ENCODE data around the gene CDKAL1.

DNA sequence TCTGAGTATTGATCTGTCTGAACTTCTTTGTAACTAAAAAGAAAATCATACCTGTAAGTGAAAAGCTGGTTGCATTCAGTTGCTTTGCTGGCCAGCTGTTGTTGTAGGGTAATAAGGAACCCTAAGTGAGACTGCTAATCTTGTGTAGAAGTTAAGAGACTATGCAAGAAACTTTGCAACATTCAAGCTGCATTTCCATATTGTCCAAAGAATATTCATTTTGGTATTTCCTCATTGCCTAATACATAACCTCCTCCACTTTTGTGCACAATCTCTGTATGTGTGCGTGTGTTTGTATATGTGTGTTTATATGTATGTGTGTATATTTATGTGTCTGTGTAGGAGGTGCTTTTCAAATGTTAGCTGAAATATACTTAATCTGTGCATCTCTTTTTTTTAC lies 414.9 kb downstream of the CDKAL1 start:
- TF ChIP-seq CTCF (IDR thresholded peaks at IDR 0.05; ENCODE audit: borderline replicate concordance, extremely low read depth, low read length, poor library complexity, severe bottlenecking) (no peak), EZH2 (IDR thresholded peaks at IDR 0.05; ENCODE audit: borderline replicate concordance, low read depth, low read length, severe bottlenecking) (no peak)

Measured in DND-41 (cell line).